ENCODE measurements around the gene AP2A1. TPM values are rescaled to one million over a fixed set of nuclear protein-coding genes. Genes with fewer than 3 reads are reported as not detected.

The AP2A1 gene
- total RNA-seq, 1 donor from 2014 or later = 67.6 TPM

- DNase-seq = peak; percentile 70
- no peak for TF ChIP-seq CTCF (IDR thresholded peaks at IDR 0.05)
- H3K27me3 ChIP-seq (ENCODE audit: low read depth) = no peaks in the 10 kb centered on the region
- H3K27ac ChIP-seq = no peak overlapping the region
- no peak overlapping the region for H3K4me3 ChIP-seq
- no peaks in the 10 kb centered on the region for H3K4me1 ChIP-seq
- no peaks in the 10 kb centered on the region for H3K36me3 ChIP-seq
- intact Hi-C loops (cut with DNase I) = no loop called here
- H3K9me3 ChIP-seq = no peaks in the 10 kb centered on the region
- ATAC-seq = peak; percentile 33 to 40
Measured at GRCh38 chr19:49746206-49746958, 20.4 kb upstream of the AP2A1 start.

DNA sequence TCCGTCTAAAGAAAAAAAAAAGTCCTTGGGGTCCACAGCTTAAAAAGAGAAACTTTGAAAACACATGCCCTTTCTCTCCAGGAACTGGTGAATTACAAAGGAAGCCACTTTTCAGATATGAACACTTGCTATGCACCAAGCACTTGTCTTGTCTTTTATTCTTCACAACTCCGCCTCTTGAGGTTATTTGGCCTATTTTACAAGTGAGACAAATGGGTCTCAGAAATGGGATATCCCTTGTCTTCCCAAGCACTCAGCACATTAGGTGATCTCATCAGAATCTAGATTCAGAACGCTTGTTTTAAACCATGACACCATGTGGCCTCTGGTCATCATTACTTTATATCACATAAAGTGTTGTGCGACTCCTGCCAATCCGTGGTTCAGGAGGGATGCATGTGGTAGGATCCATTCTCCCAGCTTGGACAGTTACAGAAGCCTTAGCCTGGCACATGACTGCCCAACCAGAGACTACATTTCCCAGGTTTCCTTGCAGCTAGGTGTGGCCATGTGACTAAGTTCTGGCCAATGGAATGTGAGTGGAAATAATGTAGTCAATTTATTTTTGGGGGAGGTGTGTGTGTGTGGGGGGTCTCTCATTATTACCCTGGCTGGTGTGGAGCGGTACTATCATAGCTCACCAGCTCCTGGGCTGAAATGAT, 17.6 kb upstream of the AP2A1 start:
- TF ChIP-seq CTCF (IDR thresholded peaks at IDR 0.05) = no peak
- intact Hi-C loops (cut with DNase I) = no loop called here
- ATAC-seq (no peak), DNase-seq (no peak)
- Histone ChIP-seq H3K27me3 (ENCODE audit: low read depth) (no peaks in the 10 kb centered on the region), H3K36me3 (no peaks in the 10 kb centered on the region), H3K4me1 (no peaks in the 10 kb centered on the region), H3K27ac (no peak overlapping the region), H3K4me3 (no peak overlapping the region), H3K9me3 (no peaks in the 10 kb centered on the region)

DNA sequence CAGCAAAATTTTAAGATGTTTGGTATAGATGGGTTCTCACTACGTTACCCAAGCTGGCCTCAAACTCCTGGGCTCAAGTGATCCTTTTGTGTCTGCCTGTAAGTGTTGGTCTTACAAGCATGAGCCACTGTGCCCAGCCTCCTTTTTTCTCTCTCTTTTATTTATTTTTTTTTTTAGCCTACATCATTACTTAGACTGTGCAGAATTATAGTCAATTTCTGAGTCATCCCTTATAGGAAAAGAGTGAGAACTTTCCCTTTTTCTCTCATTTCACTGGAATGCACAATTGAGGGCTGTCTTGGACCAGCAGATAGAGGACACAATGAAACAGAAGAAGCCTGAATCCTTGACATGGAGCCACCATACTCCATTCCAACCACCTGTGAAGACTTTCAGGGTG, 17.0 kb upstream of the AP2A1 start:
- H3K36me3 ChIP-seq = no peaks in the 10 kb centered on the region
- DNase-seq (no peak), ATAC-seq (no peak)
- H3K9me3 ChIP-seq = no peaks in the 10 kb centered on the region
- no peak overlapping the region for H3K4me3 ChIP-seq
- H3K27ac ChIP-seq = no peak overlapping the region
- no peak for TF ChIP-seq CTCF (IDR thresholded peaks at IDR 0.05)
- H3K4me1 ChIP-seq = no peaks in the 10 kb centered on the region
- intact Hi-C loops (cut with DNase I) = no loop called here
- H3K27me3 ChIP-seq (ENCODE audit: low read depth) = no peaks in the 10 kb centered on the region

DNA sequence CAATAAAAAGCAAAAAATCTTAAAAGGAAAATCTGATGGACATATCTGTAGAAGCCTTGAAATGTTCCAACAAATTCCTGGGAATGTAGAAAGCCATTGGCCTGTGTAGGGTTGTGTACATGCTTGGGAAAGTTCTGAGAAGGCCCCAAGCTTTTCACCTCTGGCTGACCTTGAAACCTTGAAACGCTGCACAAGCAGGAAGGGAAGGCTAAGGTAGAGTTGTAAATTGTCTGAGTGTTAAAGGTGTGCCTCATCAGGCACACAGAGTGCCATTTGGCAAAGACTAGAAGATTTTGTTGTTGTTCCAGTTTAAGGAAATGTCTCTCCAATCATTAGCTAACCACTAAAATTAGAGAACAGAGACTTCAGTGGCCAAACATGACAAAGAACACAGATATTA, 14.1 kb upstream of the AP2A1 start:
- Histone ChIP-seq H3K4me1 (no peaks in the 10 kb centered on the region), H3K27me3 (ENCODE audit: low read depth) (no peaks in the 10 kb centered on the region), H3K9me3 (peaks cover 9% of the 10 kb centered on the region), H3K4me3 (no peak overlapping the region), H3K27ac (no peak overlapping the region), H3K36me3 (no peaks in the 10 kb centered on the region)
- TF ChIP-seq CTCF (IDR thresholded peaks at IDR 0.05) = no peak
- DNase-seq (no peak), ATAC-seq (no peak)
- intact Hi-C loops (cut with DNase I) = no loop called here

GRCh38 chr19:49755956-49756355, 10.8 kb upstream of the AP2A1 start:
- DNase-seq (no peak), ATAC-seq (no peak)
- peaks cover 9% of the 10 kb centered on the region for H3K9me3 ChIP-seq
- no peak overlapping the region for H3K27ac ChIP-seq
- H3K4me3 ChIP-seq = no peak overlapping the region
- no peak for TF ChIP-seq CTCF (IDR thresholded peaks at IDR 0.05)
- H3K27me3 ChIP-seq (ENCODE audit: low read depth) = no peaks in the 10 kb centered on the region
- no peaks in the 10 kb centered on the region for H3K4me1 ChIP-seq
- intact Hi-C loops (cut with DNase I) = no loop called here
- H3K36me3 ChIP-seq = no peaks in the 10 kb centered on the region

Data from lower lobe of right lung (tissue), 2 donors.